ENCODE results near the gene RNF146.
"Not testable (repeated sequence)": the region's sequence is repeated elsewhere in the genome, so short reads cannot be mapped to it uniquely, and the experiment has no call there.

The RNF146 gene

GRCh38 chr6:127328043-127328609, 61.5 kb downstream of the RNF146 start:
- TF ChIP-seq ZFP30 (CRISPR knock-in tag; IDR thresholded peaks at IDR 0.05) = no peak
- TF ChIP-seq OSR1 (CRISPR knock-in tag; IDR thresholded peaks at IDR 0.05) = no peak
- no peak for TF ChIP-seq POU6F1 (CRISPR knock-in tag; IDR thresholded peaks at IDR 0.05; ENCODE audit: borderline replicate concordance, low read depth)
- TF ChIP-seq TCF4 (CRISPR knock-in tag; IDR thresholded peaks at IDR 0.05; ENCODE audit: borderline replicate concordance) = no peak
- no peak for TF ChIP-seq RARB (CRISPR knock-in tag; IDR thresholded peaks at IDR 0.05)
- TF ChIP-seq ZNF70 (CRISPR knock-in tag; IDR thresholded peaks at IDR 0.05) = no peak
- no peak for TF ChIP-seq SNAI2 (CRISPR knock-in tag; IDR thresholded peaks at IDR 0.05)

GRCh38 chr6:127331256-127331655, 64.6 kb downstream of the RNF146 start:
- ATAC-seq = not testable (repeated sequence)

More at GRCh38 chr6:127328043-127328609, 61.5 kb downstream of the RNF146 start:
- ATAC-seq = no peak

- no peak for ATAC-seq
These were observed 65.8 kb downstream of the RNF146 start for GRCh38 chr6:127332383-127332961.

More at GRCh38 chr6:127332383-127332961, 65.8 kb downstream of the RNF146 start:
- TF ChIP-seq ARNTL (CRISPR knock-in tag; IDR thresholded peaks at IDR 0.05; ENCODE audit: borderline replicate concordance, low read depth) (no peak), CSDC2 (CRISPR knock-in tag; IDR thresholded peaks at IDR 0.05) (no peak), CREB5 (CRISPR knock-in tag; IDR thresholded peaks at IDR 0.05; ENCODE audit: low read depth) (no peak), POU6F1 (CRISPR knock-in tag; IDR thresholded peaks at IDR 0.05; ENCODE audit: borderline replicate concordance, low read depth) (no peak), RARB (CRISPR knock-in tag; IDR thresholded peaks at IDR 0.05) (no peak), ESRRG (CRISPR knock-in tag; IDR thresholded peaks at IDR 0.05) (no peak)

Data from SK-N-SH treated with all-trans-retinoic acid at 6 μM for 48 hours (cell line).